GM19035 (cell line): ENCODE measurements around the gene LIG1.
A peak's percentile ranks its signal among the peaks of the same experiment; 100 is the strongest.
"Not testable (repeated sequence)": the region's sequence is repeated elsewhere in the genome, so short reads cannot be mapped to it uniquely, and the experiment has no call there.

ENCODE experiments used
- ATAC-seq: cut with Tn5 transposase; IDR thresholded peaks from one replicate; pipeline ENCODE4 v1.9.1; 2021; ENCODE audit not compliant: unreplicated experiment

LIG1 gene

DNA sequence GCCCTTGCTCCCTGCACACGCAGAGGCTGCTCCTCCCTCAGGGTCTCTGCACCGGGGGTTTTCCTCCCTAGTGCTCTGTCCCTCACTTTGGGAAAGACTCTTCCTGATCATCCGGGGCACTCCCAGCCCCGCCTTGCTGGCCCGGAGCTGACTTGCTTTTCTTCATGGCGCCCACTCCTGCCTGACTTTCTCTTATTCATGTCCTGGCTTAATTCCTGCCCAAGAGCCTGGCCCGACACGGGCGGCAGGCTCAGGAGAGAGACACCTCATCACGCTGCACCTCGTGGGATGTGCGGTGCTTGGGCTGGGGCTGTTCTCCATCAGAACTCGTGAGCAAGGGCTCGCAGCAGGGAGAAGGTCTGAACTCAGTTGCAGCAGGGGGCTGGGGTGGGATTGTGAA, 47.7 kb downstream of the LIG1 start:
- no peak for ATAC-seq

GRCh38 chr19:48121909-48122371, 48.2 kb downstream of the LIG1 start:
- no peak for ATAC-seq

- no peak for ATAC-seq
These were observed 49.1 kb downstream of the LIG1 start for GRCh38 chr19:48121066-48121465.

- no peak for ATAC-seq
These were observed 49.6 kb downstream of the LIG1 start for GRCh38 chr19:48120505-48120904.

DNA sequence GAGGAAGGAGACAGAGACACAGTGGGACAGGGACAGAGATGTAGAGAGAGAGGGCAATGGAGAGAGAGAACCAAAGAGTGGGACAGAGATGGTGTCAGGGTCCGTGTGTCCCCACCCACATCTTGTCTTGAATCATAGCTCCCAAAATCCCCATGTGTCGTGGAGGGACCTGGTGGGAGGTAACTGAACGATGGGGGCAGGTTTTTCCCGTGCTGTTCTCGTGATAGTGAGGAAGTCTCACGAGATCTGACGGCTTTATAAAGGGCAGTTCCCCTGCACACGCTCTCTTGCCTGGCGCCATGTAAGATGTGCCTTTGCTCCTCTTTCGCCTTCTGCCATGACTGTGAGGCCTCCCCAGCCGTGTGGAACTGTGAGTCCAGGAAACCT, 52.0 kb downstream of the LIG1 start:
- ATAC-seq: no peak

DNA sequence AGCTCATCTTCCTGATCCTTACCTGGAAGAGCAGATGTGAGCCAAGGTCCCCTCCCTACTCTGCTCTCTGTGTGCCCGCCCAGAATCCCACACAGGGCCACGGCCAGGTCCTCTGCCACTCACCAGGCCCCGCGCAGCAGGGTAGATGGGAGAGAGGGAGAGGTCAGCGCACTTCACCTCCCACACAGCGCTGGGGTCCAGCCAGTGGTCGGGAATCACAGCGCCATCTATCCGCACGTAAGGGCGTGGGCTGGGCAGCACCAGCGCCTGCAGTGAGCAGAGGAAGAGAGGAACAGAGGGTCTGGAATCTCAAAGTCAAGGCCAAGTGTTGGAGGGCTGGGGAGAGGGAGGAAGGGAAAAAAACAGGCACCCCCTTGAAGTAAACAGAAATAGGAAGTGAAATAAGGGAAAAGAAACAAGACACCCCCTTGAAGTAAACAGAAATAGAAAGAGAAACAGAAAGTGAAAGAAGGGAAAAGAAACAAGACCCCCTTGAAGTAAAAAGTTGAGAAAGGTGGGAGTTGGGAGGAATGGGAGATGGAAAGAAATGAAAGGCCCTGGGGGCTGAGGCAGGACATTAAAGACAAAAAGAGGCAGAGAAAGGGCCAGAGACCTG, 52.5 kb downstream of the LIG1 start:
- ATAC-seq: no peak

GRCh38 chr19:48113190-48113917, 56.8 kb downstream of the LIG1 start:
- no peak for ATAC-seq

- no peak for ATAC-seq
These were observed 58.9 kb downstream of the LIG1 start for GRCh38 chr19:48111280-48111679.

DNA sequence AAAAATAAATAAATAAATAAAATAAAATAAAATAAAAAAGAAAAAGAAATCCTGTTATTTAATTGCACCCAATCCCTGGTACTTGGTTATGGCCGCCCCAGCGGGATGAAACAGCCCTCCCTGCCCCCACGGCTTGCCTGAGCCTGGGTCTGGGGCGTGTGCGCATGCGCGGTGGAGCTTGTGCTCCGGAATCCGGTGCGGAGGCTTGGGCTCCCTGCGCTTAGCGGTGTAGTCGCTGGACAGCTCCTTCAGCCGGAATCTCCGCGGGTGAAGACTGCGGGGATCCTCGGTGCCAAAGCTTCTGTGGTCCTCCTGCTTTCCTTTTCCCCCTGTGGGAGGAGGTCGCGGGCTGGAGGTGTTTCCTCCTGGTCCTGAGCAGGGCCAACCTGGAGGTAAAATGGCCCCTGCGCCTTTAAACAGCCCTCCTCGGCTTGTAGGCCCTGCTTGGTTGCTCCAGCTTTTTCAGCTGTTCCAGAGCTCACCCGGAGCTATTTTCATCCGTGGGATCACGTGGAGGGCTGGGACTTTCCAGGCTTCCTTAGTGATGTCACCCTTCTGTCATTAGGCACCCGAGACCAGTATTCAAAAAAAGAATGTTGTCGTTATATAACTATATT, 59.7 kb downstream of the LIG1 start, which contains the start of gene PLA2G4C:
Gene PLA2G4C, minus strand, starts transcription at position 468 of the 617 bp plus-strand sequence. CDS start 4,288 bp downstream, outside the sequence.
- peak; percentile 58 for ATAC-seq

- ATAC-seq: no peak
These were observed 61.0 kb downstream of the LIG1 start for GRCh38 chr19:48108997-48109782.

DNA sequence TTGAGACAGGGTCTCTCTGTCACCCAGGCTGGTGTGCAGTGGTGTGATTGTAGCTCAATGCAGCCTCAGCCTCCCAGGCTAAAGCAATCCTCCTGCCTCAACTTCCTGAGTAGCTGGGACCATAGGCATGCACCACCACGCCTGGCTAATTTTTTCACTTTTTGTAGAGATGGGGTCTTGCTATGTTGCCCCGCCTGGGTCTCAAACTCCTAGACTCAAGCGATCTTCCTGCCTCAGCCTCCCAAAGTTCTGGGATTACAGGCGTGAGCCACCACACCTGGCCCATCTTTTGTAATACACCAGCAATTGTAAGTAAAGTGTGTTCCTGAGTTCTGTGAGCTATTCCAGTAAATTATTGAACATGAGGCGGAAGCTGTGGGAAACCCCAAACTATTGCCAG, 66.2 kb downstream of the LIG1 start:
- ATAC-seq: no peak

DNA sequence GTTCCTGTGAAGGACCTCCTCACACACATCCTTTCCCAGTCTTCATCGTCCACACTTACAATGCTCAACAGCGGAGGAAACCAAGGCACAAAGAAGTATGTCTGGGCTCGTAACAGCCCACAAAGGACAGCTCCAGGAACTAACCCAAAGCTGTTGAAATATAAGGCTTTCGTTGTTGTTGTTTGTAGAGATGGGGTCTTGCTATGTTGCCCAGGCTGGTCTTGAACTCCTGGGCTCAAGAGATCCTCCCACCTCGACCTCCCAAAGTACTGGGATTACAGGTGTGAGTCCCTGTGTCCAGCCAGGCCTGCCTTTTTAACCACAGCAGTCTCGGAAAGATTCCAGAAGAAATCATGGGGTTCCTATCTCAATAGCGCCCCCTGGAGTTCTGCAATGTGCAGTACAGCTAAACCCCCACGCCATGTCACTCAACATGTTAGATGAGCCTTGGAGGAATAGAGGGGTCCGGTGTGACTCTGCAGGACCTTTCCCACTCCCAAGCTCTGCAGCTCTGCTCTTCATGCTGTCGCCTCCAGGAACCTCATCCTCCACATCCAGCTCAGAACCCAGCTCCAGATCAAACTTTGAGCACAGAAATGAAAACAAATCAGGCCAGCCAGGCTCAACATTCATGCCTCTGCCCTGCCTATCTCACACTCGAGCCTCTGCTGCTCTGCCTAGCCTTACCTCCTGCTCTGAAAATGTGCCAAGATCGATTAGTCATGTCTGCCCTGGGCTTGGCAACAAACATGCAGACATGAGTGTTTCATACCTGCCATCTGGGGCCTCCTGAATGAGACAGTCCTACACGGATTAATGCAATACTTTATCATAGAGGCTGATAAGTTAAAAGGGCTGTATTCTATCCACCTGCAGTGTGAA, 67.0 kb downstream of the LIG1 start:
- ATAC-seq: no peak

DNA sequence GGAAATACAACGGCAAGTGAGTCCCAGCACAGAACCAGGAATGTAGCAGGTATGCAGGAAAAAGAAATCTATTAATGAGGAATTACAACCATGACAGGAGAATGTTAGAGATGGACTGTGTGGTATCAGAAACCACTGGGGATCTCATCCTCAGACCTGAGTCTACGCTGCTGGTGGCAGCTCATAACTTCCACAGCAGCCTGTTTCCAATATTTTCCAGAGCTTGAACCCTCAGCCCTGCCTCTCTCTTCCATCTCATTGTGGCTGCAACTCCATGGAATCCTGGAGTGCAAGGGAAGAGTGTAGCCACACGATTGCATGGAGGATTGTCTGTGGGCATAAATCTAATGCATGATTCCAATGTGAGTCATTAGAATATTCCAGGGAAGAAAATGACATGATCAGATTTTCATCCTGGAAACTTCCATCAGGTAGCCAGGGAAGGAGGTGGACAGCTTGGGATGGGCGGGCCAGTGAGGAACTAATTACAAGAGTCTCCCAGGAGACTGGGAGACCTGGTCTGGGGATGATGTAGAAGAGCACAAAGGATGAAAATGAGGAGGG, 74.5 kb downstream of the LIG1 start:
- no peak for ATAC-seq

DNA sequence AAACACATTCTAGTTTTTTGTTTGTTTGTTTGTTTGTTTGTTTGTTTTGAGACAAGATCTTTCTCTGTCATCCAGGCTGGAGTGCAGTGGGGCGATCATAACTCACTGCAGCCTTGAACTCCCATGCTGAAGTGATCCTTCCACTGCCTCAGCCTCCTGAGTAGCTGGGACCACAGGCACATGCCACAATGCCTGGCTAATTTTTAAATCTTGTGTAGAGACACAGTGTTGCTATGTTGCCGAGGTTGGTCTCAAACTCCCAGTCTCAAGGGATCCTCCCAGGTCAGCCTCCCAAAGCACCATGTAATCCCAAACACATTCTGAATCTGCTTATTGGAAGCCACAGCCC, 75.3 kb downstream of the LIG1 start:
- ATAC-seq: no peak

DNA sequence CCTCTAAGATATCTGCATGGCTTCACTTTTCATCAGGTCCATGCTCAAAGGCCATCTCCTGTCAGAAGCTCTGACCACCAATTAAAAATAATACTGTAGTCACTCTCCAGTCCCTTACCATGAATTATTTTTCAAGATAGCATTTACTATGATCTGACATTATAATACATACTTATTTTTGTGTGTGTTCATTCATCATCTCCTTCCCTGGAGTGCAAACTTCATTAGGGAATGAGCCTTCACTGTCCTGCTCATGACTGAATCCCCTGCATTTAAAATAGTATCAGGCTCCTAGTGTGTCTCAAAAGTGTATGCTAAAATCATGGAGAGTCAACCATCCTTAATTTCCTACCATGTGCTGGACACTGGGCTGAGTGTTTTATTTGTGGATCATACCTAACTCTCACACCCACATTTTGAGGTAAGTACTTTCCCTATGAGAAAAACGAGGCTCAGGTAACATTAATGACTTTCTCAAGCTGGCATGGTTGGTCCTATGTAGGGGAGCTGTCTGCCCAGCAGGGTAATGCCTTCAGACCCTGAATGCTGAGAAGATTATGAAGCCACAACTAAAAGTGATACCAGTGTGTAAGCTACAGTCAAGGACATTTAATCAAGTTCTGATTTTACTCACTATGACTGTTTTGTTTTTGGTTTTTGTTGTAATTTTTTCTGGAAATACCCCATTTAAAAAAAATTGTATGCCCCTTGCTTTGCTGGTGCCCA, 75.9 kb downstream of the LIG1 start:
- ATAC-seq: no peak

GRCh38 chr19:48091111-48091718, 78.9 kb downstream of the LIG1 start:
- not testable (repeated sequence) for ATAC-seq

DNA sequence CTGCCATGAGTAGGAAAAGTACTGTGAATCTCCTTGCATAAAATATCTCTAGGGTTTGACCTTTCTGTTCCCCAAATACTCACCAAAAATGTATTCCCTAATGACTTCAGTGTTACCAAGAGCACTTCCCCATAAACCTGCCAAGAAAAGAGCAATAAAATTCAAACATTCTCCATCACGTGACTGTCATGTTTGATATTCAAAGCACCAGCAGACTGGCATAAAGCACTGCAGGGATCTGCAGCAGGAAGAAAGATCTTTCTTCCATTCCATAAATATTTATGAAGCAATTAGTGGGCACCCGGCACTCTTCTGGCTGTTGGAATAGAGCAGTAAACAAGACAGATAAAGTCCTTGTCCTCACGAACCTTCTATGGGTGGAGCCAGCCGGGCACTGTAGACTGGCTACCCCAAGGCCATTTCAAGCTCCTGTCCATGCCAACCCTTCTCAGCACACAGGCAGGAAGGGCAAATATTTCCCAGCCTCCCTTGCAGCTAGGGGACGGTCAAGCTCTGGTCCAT, 79.8 kb downstream of the LIG1 start:
- ATAC-seq: no peak

GRCh38 chr19:48088991-48089390, 81.2 kb downstream of the LIG1 start:
- not testable (repeated sequence) for ATAC-seq
